HG03139 (cell line): ENCODE measurements around the gene NCK1.

Experiments used
- ATAC-seq: cut with Tn5 transposase; IDR thresholded peaks from one replicate; pipeline ENCODE4 v1.9.1; 2021; ENCODE audit not compliant: unreplicated experiment

NCK1 gene

GRCh38 chr3:136906725-136907124, 44.7 kb downstream of the NCK1 start:
- no peak for ATAC-seq

- ATAC-seq: no peak
Observed at GRCh38 chr3:136908297-136908696, 46.3 kb downstream of the NCK1 start.

- no peak for ATAC-seq
Observed at GRCh38 chr3:136909187-136909586, 47.2 kb downstream of the NCK1 start.

GRCh38 chr3:136910697-136911096, 48.7 kb downstream of the NCK1 start:
- ATAC-seq: no peak

GRCh38 chr3:136913168-136913567, 51.2 kb downstream of the NCK1 start:
- no peak for ATAC-seq

GRCh38 chr3:136914739-136915138, 52.7 kb downstream of the NCK1 start:
- no peak for ATAC-seq

- ATAC-seq: no peak
Observed at GRCh38 chr3:136916223-136916622, 54.2 kb downstream of the NCK1 start.

- ATAC-seq: peak; percentile 55
Observed at GRCh38 chr3:136919799-136920580, 58.0 kb downstream of the NCK1 start.

- no peak for ATAC-seq
Observed at GRCh38 chr3:136920904-136921611, 59.0 kb downstream of the NCK1 start.

GRCh38 chr3:136925425-136926190, 63.6 kb downstream of the NCK1 start:
- ATAC-seq: peak; percentile 51

GRCh38 chr3:136928240-136928639, 66.2 kb downstream of the NCK1 start:
- ATAC-seq: no peak

GRCh38 chr3:136929977-136930670, 68.1 kb downstream of the NCK1 start:
- ATAC-seq: no peak

GRCh38 chr3:136931606-136932005, 69.6 kb downstream of the NCK1 start:
- no peak for ATAC-seq

GRCh38 chr3:136932523-136932922, 70.5 kb downstream of the NCK1 start:
- no peak for ATAC-seq

- ATAC-seq: no peak
Observed at GRCh38 chr3:136932978-136933772, 71.2 kb downstream of the NCK1 start.

- no peak for ATAC-seq
Observed at GRCh38 chr3:136937175-136937574, 75.2 kb downstream of the NCK1 start.

- no peak for ATAC-seq
Observed at GRCh38 chr3:136937851-136938250, 75.8 kb downstream of the NCK1 start.

- no peak for ATAC-seq
Observed at GRCh38 chr3:136938334-136938733, 76.3 kb downstream of the NCK1 start.

- no peak for ATAC-seq
Observed at GRCh38 chr3:136939489-136939888, 77.5 kb downstream of the NCK1 start.

GRCh38 chr3:136942803-136943202, 80.8 kb downstream of the NCK1 start:
- ATAC-seq: no peak
